RWPE2 (cell line): ENCODE measurements around the gene CHML.
"Not testable (repeated sequence)": the region's sequence is repeated elsewhere in the genome, so short reads cannot be mapped to it uniquely, and the experiment has no call there.

Source experiments
- ATAC-seq: fragments of 200-7000 bp; cut with Tn5 transposase; 3 replicates; pipeline ENCODE4 v1.9.1; 2021; ENCODE audit warnings: low read depth
- DNase-seq: peaks from one replicate; pipeline ENCODE4 v3.0.0-alpha.2; 2020; ENCODE audit warnings: low spot score
- H3K27ac ChIP-seq: fragments of 450-650 bp; 2 replicates; pipeline ENCODE4 v1.5.1; 2017; ENCODE audit warnings: mild to moderate bottlenecking; ENCODE audit not compliant: poor library complexity, severe bottlenecking
- H3K27me3 ChIP-seq: fragments of 250-450 bp; sonication (Bioruptor Pico); 2 replicates; pipeline ENCODE4 v1.5.1; 2021; ENCODE audit warnings: mild to moderate bottlenecking, moderate library complexity; ENCODE audit not compliant: insufficient read depth, poor library complexity, severe bottlenecking
- H3K36me3 ChIP-seq: fragments of 250-450 bp; sonication (Bioruptor Pico); 2 replicates; pipeline ENCODE4 v1.5.1; 2020; ENCODE audit warnings: low read depth, mild to moderate bottlenecking, moderate library complexity
- H3K4me1 ChIP-seq: fragments of 250-450 bp; sonication (Bioruptor Pico); 2 replicates; pipeline ENCODE4 v1.5.1; 2021; ENCODE audit warnings: mild to moderate bottlenecking, moderate library complexity; ENCODE audit not compliant: insufficient read depth, poor library complexity, severe bottlenecking
- H3K4me3 ChIP-seq: fragments of 250-450 bp; sonication (Bioruptor Pico); 2 replicates; pipeline ENCODE4 v1.5.1; 2021; ENCODE audit warnings: mild to moderate bottlenecking, moderate library complexity; ENCODE audit not compliant: severe bottlenecking
- H3K9me3 ChIP-seq: fragments of 250-450 bp; sonication (Bioruptor Pico); 2 replicates; pipeline ENCODE4 v1.5.1; 2021; ENCODE audit warnings: mild to moderate bottlenecking, moderate library complexity; ENCODE audit not compliant: severe bottlenecking
- TF ChIP-seq, protein P1 (sequence below): fragments of 450-650 bp; IDR thresholded peaks from one replicate; pipeline ENCODE4 v1.5.1; 2017; ENCODE audit warnings: mild to moderate bottlenecking, moderate library complexity; ENCODE audit not compliant: poor library complexity, severe bottlenecking

The CHML gene

DNA sequence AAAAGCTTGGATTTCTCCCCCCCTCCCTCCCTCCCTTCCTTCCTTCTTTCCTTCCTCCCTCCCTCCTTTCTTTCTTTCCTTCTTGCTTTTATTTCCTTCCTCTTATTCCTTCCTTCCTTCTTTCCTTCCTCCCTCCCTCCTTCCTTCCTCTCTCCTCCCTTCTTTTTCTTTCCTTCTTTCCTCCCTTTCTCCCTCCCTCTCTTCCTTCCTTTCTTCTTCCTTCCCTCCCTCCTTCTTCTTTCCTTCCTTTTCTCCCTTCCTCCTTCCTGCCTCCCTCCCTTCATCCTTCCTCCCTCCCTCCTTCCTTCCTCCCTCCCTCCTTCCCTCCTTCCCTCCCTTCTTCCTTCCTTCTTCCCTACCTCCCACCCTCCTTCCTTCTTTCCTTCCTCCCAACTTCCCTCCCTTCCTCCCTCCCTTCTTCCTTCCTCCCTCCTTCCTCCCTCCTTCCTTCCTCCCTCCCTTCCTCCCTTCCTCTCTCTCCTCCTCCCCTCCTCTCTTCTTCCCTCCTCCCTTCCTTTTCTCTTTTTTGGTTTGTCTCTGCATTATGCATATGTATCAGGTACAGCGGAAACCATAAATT, 34.7 kb upstream of the CHML start:
- Histone ChIP-seq H3K4me3 (no peak overlapping the region), H3K27ac (no peak overlapping the region), H3K36me3 (no peaks in the 10 kb centered on the region), H3K9me3 (no peaks in the 10 kb centered on the region), H3K4me1 (no peaks in the 10 kb centered on the region), H3K27me3 (no peaks in the 10 kb centered on the region)
- TF ChIP-seq, protein P1, sequence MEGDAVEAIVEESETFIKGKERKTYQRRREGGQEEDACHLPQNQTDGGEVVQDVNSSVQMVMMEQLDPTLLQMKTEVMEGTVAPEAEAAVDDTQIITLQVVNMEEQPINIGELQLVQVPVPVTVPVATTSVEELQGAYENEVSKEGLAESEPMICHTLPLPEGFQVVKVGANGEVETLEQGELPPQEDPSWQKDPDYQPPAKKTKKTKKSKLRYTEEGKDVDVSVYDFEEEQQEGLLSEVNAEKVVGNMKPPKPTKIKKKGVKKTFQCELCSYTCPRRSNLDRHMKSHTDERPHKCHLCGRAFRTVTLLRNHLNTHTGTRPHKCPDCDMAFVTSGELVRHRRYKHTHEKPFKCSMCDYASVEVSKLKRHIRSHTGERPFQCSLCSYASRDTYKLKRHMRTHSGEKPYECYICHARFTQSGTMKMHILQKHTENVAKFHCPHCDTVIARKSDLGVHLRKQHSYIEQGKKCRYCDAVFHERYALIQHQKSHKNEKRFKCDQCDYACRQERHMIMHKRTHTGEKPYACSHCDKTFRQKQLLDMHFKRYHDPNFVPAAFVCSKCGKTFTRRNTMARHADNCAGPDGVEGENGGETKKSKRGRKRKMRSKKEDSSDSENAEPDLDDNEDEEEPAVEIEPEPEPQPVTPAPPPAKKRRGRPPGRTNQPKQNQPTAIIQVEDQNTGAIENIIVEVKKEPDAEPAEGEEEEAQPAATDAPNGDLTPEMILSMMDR: no peak
- no peak for ATAC-seq
- no peak for DNase-seq

DNA sequence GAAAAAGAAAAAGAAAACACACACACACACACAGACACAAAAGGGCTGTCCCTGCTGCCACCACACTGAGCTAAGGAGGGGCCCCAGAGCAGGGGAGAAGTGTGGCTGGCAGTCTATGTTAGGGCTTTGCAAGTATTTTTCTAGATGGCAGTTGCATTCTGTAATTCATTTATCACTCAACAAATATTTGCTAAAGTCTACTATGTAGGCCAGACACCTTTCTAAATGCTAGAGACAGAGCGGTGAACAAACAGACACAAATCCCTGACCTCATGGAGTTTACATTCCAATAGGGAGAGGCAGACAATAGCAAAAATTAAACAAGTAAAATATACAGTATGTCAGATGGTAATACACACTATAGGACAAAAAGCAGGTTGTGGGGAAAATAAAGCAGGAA, 32.1 kb upstream of the CHML start:
- TF ChIP-seq, protein P1: no peak
- ATAC-seq (no peak), DNase-seq (no peak)
- H3K4me1 ChIP-seq: no peaks in the 10 kb centered on the region
- H3K27me3 ChIP-seq: no peaks in the 10 kb centered on the region
- H3K27ac ChIP-seq: no peak overlapping the region
- no peaks in the 10 kb centered on the region for H3K36me3 ChIP-seq
- H3K9me3 ChIP-seq: no peaks in the 10 kb centered on the region
- no peak overlapping the region for H3K4me3 ChIP-seq

DNA sequence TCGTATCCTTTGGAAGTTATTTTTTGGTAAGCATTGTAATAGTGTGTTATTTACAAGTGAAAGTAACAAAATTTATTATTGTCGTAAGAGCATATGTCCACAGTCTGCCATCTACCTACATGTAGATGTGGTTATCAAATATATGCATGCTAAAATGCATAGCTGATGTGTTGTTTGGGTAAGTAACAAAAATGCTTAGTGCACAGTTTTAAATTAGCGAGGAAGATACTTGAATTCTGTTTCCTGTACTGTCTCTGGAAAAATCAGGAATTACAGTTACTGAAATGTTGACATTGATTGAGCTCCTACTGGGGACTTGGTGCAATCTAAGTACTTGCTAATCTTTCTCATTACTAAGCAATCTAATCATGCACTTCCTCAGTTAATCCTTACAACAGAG, 26.2 kb upstream of the CHML start:
- ATAC-seq (no peak), DNase-seq (no peak)
- no peaks in the 10 kb centered on the region for H3K4me1 ChIP-seq
- TF ChIP-seq, protein P1: no peak
- H3K9me3 ChIP-seq: no peaks in the 10 kb centered on the region
- no peak overlapping the region for H3K27ac ChIP-seq
- no peaks in the 10 kb centered on the region for H3K27me3 ChIP-seq
- no peak overlapping the region for H3K4me3 ChIP-seq
- no peaks in the 10 kb centered on the region for H3K36me3 ChIP-seq

DNA sequence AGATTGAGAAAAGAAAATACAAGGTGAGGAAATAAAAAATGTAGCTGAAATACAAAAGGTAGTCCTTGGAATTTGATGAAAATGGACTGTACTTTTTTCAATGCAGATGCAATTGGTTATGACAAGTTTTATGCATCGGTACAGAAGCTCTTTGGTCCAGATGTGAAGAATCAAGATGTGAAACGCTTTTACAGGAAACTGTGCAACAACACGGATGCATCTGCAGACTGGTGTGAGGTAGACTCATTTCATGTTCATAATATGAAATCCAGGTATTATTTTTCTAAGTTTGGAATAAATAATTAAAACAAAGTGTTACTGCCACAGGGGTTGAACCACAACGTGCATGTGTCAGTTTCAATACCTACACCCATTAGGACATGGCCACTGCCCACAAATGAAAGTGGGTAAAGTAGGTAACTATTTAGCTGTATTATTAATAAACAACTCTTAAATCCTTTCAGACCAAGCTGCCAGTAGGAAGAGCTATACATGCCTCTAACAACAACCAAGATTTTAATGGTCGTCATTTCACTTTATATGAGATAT, 20.3 kb upstream of the CHML start:
- Histone ChIP-seq H3K9me3 (no peaks in the 10 kb centered on the region), H3K36me3 (no peaks in the 10 kb centered on the region), H3K27me3 (no peaks in the 10 kb centered on the region), H3K4me1 (no peaks in the 10 kb centered on the region), H3K27ac (no peak overlapping the region), H3K4me3 (no peak overlapping the region)
- TF ChIP-seq, protein P1: no peak
- ATAC-seq (no peak), DNase-seq (no peak)

DNA sequence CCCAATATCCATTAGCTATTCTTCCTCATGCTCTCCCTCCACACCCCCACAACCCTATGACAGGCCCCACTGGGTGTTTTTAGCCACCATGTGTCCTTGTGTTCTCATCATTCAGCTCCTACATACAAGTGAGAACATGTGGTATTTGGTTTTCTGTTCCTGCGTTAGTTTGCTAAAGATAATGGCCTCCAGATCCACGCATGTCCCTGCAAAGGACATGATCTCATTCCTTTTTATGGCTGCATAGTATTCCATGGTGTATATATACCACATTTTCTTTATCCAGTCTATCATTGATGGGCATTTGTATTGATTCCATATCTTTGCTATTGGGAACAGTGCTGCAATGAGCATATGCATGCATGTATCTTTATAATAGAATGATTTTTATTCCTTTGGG, 18.8 kb upstream of the CHML start:
- not testable (repeated sequence) for H3K9me3 ChIP-seq, DNase-seq, H3K27ac ChIP-seq, H3K4me1 ChIP-seq, H3K36me3 ChIP-seq, ATAC-seq, H3K4me3 ChIP-seq, H3K27me3 ChIP-seq
